ENCODE measurements around the gene GPR146. TPM values are rescaled to one million over a fixed set of nuclear protein-coding genes. Genes with fewer than 3 reads are reported as not detected.
A peak's percentile ranks its signal among the peaks of the same experiment; 100 is the strongest.

Gene GPR146
- 10 to 100 TPM; 24.1 to 56.8 (median 43.6) TPM for total RNA-seq

GRCh38 chr7:1044189-1045068, at the start of gene GPR146:
GPR146 (plus strand) TSS chr7:1044546; CDS start chr7:1057516, 12,970 bp downstream.
- H3K27ac ChIP-seq, result peak within 1 kb of the TSS; percentile 67 to 96
- no peaks in the 10 kb centered on the region for H3K27me3 ChIP-seq
- no peaks in the 10 kb centered on the region for H3K9me3 ChIP-seq
- DNase-seq (ENCODE audit: low spot score in 2 of 2), result peak; percentile 97 to 98
- H3K4me3 ChIP-seq, result peak within 1 kb of the TSS; percentile 68 to 94 (median 75)
- TF ChIP-seq POLR2AphosphoS5 (IDR thresholded peaks at IDR 0.05), result peak in 2 of 3 donors; percentile 39 to 46
- peak in 2 of 3 donors; percentile 56 to 65 for TF ChIP-seq CTCF (IDR thresholded peaks at IDR 0.05)
- peak; percentile 30 for TF ChIP-seq POLR2A (IDR thresholded peaks at IDR 0.05)
- H3K36me3 ChIP-seq, result no peaks in the 10 kb centered on the region
- peaks cover 10 to 16% of the 10 kb centered on the region in 2 donors for H3K4me1 ChIP-seq
- intact Hi-C loops (cut with DNase I; ENCODE audit: low total_unique reads), result no loop called here

- no peak for DNase-seq (ENCODE audit: low spot score in 2 of 2)
- Histone ChIP-seq H3K36me3 (peaks cover 4% of the 10 kb centered on the region), H3K4me1 (no peaks in the 10 kb centered on the region), H3K4me3 (no peak overlapping the region), H3K27me3 (peaks cover 0 to 22% of the 10 kb centered on the region in 2 donors), H3K9me3 (no peaks in the 10 kb centered on the region), H3K27ac (no peak overlapping the region)
- intact Hi-C loops (cut with DNase I; ENCODE audit: low total_unique reads), result loop anchor here (5.0 to 10.0 kb wide), 2 partner anchors 73 to 170 kb away; partner anchors contain the start of gene ZFAND2A
- TF ChIP-seq POLR2AphosphoS5 (IDR thresholded peaks at IDR 0.05) (no peak), CTCF (IDR thresholded peaks at IDR 0.05) (no peak), POLR2A (IDR thresholded peaks at IDR 0.05) (no peak)
Measured at GRCh38 chr7:994592-995308, 49.6 kb upstream of the GPR146 start.

- H3K36me3 ChIP-seq, result peaks cover 4% of the 10 kb centered on the region
- TF ChIP-seq POLR2A (IDR thresholded peaks at IDR 0.05) (no peak), POLR2AphosphoS5 (IDR thresholded peaks at IDR 0.05) (no peak), CTCF (IDR thresholded peaks at IDR 0.05) (no peak)
- H3K27ac ChIP-seq, result no peak overlapping the region
Measured at GRCh38 chr7:995571-995970, 48.8 kb upstream of the GPR146 start.

GRCh38 chr7:996079-996872, 48.1 kb upstream of the GPR146 start:
- Histone ChIP-seq H3K4me1 (no peaks in the 10 kb centered on the region), H3K27ac (no peak overlapping the region), H3K36me3 (peaks cover 4% of the 10 kb centered on the region), H3K27me3 (peaks cover 0 to 11% of the 10 kb centered on the region in 2 donors), H3K9me3 (no peaks in the 10 kb centered on the region), H3K4me3 (no peak overlapping the region)
- TF ChIP-seq POLR2A (IDR thresholded peaks at IDR 0.05) (no peak), CTCF (IDR thresholded peaks at IDR 0.05) (no peak), POLR2AphosphoS5 (IDR thresholded peaks at IDR 0.05) (no peak)
- intact Hi-C loops (cut with DNase I; ENCODE audit: low total_unique reads), result loop anchor here (5.0 to 10.0 kb wide), 2 partner anchors 71 to 169 kb away; partner anchors contain the start of gene ZFAND2A
- DNase-seq (ENCODE audit: low spot score in 2 of 2), result no peak

More at GRCh38 chr7:995571-995970, 48.8 kb upstream of the GPR146 start:
- H3K9me3 ChIP-seq, result no peaks in the 10 kb centered on the region
- no peak for DNase-seq (ENCODE audit: low spot score in 2 of 2)
- no peak overlapping the region for H3K4me3 ChIP-seq
- H3K4me1 ChIP-seq, result no peaks in the 10 kb centered on the region
- peaks cover 0 to 18% of the 10 kb centered on the region in 2 donors for H3K27me3 ChIP-seq
- intact Hi-C loops (cut with DNase I; ENCODE audit: low total_unique reads), result loop anchor here (5.0 to 10.0 kb wide), 2 partner anchors 72 to 169 kb away; partner anchors contain the start of gene ZFAND2A
